Prostate gland (tissue), 2 donors: Measurements from ENCODE around the gene GIN1. TPM values are rescaled to one million over a fixed set of nuclear protein-coding genes. Genes with fewer than 3 reads are reported as not detected.

Experiments
- DNase-seq: peaks from one replicate; pipeline ENCODE4 v3.0.0-alpha.2; 2019; ENCODE audit warnings: low spot score
- H3K27ac ChIP-seq, 2 donors: fragments of 200-600 bp; sonication (generic); 2 replicates each; pipeline ENCODE4 v1.5.1; 2017 to 2019
- H3K27me3 ChIP-seq: fragments of 200-600 bp; sonication (generic); replicated peaks from 2 replicates; pipeline ENCODE4 v1.5.1; 2019; ENCODE audit not compliant: insufficient read depth
- H3K36me3 ChIP-seq, 2 donors: fragments of 200-600 bp; sonication (generic); 1 replicate in 1 of 2; 2 replicates in 1 of 2; pipeline versions ENCODE4 v1.5.1 to v1.8.1; 2017 to 2019
- H3K4me1 ChIP-seq: fragments of 200-600 bp; sonication (generic); replicated peaks from 2 replicates; pipeline ENCODE4 v1.5.1; 2019
- H3K4me3 ChIP-seq, 2 donors: fragments of 200-600 bp; sonication (generic); 2 replicates each; pipeline ENCODE4 v1.5.1; 2017 to 2019
- H3K9me3 ChIP-seq: fragments of 200-600 bp; sonication (generic); 2 replicates; pipeline ENCODE4 v1.5.1; 2017
- POLR2A ChIP-seq: fragments of 450-650 bp; IDR thresholded peaks from one replicate; pipeline ENCODE4 v1.6.1; 2016; ENCODE audit warnings: antibody characterized with exemption, mild to moderate bottlenecking
- POLR2AphosphoS5 ChIP-seq: sonication (generic); formaldehyde crosslinking; IDR thresholded peaks from one replicate; pipeline ENCODE4 v1.6.1; 2017; ENCODE audit warnings: antibody characterized with exemption
- WGBS: methylation state at CpG from one replicate; pipeline ENCODE4 v1.1.5; 2018; 5-methylcytosine and 5-hydroxymethylcytosine counted together
- intact Hi-C: fragments of 100-400 bp; cut with DNase I; formaldehyde crosslinking; loops from one replicate; pipeline ENCODE4 v1.14.2; 2022
- total RNA-seq, 2 donors: library from RNA; depleted of rRNA; stranded (reverse); fragments of >200 nt; gene quantifications; one replicate each; pipeline ENCODE4 v1.1.0, GENCODE V29; 2016
- TF ChIP-seq, protein P1 (sequence below), 4 experiments: fragments of 200-600 bp in 2 of 4; fragments of 450-650 bp in 2 of 4; sonication (generic) in 2 of 4; IDR thresholded peaks; 1 replicate in 3 of 4; 2 replicates in 1 of 4; pipeline ENCODE4 v1.5.1; 2016 to 2019; ENCODE audit warnings: antibody characterized with exemption in 4 of 4, mild to moderate bottlenecking in 2 of 4, moderate library complexity in 2 of 4

Gene GIN1
- total RNA-seq, 2 donors from 2014 or later: 7.2 to 8.0 TPM

DNA sequence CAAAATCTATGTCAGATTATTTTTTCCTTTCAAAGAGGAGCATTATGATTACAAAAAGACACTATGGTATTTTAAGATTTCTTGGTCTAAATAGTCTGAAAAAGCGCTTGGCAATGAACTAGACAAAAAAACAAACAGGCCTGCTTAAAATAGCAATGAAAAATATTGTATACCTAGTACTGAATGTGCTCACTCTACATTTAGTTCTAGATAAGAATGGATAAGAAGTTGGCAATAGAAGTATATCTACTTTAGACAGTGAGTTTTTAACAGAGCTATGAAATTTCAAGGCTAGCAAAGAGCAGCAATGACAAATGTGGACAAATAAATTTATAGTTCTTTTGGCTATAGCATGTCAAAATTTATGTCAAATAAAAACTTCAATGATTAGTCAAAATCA lies 26.2 kb downstream of the GIN1 start:
- Histone ChIP-seq H3K9me3 (no peaks in the 10 kb centered on the region), H3K4me3 (no peak overlapping the region), H3K4me1 (no peaks in the 10 kb centered on the region), H3K27ac (no peak overlapping the region), H3K27me3 (no peaks in the 10 kb centered on the region), H3K36me3 (no peaks in the 10 kb centered on the region)
- intact Hi-C loops: no loop called here
- TF ChIP-seq POLR2A (no peak), POLR2AphosphoS5 (no peak)
- TF ChIP-seq, protein P1, sequence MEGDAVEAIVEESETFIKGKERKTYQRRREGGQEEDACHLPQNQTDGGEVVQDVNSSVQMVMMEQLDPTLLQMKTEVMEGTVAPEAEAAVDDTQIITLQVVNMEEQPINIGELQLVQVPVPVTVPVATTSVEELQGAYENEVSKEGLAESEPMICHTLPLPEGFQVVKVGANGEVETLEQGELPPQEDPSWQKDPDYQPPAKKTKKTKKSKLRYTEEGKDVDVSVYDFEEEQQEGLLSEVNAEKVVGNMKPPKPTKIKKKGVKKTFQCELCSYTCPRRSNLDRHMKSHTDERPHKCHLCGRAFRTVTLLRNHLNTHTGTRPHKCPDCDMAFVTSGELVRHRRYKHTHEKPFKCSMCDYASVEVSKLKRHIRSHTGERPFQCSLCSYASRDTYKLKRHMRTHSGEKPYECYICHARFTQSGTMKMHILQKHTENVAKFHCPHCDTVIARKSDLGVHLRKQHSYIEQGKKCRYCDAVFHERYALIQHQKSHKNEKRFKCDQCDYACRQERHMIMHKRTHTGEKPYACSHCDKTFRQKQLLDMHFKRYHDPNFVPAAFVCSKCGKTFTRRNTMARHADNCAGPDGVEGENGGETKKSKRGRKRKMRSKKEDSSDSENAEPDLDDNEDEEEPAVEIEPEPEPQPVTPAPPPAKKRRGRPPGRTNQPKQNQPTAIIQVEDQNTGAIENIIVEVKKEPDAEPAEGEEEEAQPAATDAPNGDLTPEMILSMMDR (IDR thresholded peaks at IDR 0.05): no peak
- DNase-seq: no peak
- WGBS: 68% methylated on average over 1 of the region's 1 CpG

DNA sequence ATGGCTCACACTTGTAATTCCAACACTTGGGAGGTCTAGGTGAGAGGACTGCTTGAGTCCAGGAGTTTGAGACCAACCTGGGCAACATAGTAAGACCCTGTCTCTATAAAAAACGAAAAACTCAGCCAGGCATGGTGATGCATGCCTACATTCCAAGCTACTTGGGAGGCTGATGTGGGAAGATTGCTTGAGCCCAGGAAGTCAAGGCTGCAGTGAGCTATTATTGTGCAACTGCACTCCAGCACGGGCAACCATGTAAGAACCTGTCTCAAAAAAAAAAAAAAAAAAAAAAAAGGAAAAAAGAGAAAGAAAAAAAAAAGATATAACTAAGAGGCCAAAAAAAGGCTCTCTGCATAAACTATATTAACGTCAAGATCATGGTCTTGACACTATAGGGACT lies 27.3 kb downstream of the GIN1 start:
- H3K36me3 ChIP-seq: no peaks in the 10 kb centered on the region
- no peaks in the 10 kb centered on the region for H3K27me3 ChIP-seq
- no peak overlapping the region for H3K27ac ChIP-seq
- H3K9me3 ChIP-seq: no peaks in the 10 kb centered on the region
- no peak for DNase-seq
- WGBS: 100% methylated on average over 3 of the region's 3 CpGs
- intact Hi-C loops: no loop called here
- H3K4me3 ChIP-seq: no peak overlapping the region
- TF ChIP-seq, protein P1 (IDR thresholded peaks at IDR 0.05): no peak
- no peak for TF ChIP-seq POLR2A
- no peak for TF ChIP-seq POLR2AphosphoS5
- H3K4me1 ChIP-seq: no peaks in the 10 kb centered on the region

DNA sequence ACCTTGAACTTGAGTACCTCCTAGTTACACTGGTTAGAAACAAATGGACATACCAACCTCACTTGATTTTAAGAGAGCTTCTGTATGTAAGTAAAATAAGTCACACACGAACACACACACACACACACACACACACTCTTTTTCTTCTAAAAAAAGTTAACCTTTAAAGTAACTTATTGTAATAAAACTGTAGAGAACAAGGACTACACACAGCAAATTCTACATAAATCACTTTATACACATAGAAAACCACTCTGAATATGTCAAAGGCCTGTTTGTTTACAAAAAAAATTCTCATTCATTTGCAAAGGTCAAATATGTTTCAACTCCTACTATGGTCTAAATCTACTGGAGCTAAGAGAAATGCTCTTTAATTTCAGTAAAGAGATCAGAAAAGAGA lies 29.1 kb downstream of the GIN1 start:
- intact Hi-C loops: no loop called here
- no peak overlapping the region for H3K27ac ChIP-seq
- no peak for DNase-seq
- peaks cover 0 to 4% of the 10 kb centered on the region in 2 donors for H3K36me3 ChIP-seq
- H3K9me3 ChIP-seq: no peaks in the 10 kb centered on the region
- no peaks in the 10 kb centered on the region for H3K27me3 ChIP-seq
- 83% methylated on average over 1 of the region's 1 CpG for WGBS
- H3K4me3 ChIP-seq: no peak overlapping the region
- no peak for TF ChIP-seq POLR2A
- TF ChIP-seq, protein P1 (IDR thresholded peaks at IDR 0.05): no peak
- TF ChIP-seq POLR2AphosphoS5: no peak
- no peaks in the 10 kb centered on the region for H3K4me1 ChIP-seq

DNA sequence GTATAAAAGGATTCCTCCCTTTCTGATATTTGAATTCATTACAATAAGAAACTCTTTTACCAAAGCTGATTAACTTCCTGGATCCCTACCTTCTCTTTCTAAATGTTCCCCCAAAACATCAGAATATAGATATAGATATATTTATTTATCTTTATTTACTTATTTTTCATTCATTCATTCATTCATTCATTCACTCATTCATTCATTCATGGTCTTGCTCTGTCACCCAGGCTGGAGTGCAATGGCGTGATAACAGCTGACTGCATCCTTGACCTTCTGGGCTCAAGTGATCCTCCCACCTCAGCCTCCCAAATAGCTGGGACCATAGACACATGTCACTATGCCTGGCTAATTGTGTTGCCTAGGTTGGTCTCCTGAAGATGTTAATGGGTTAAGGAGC lies 30.7 kb downstream of the GIN1 start:
- Histone ChIP-seq H3K9me3 (no peaks in the 10 kb centered on the region), H3K4me1 (no peaks in the 10 kb centered on the region), H3K27ac (no peak overlapping the region), H3K4me3 (no peak overlapping the region), H3K36me3 (peaks cover 0 to 4% of the 10 kb centered on the region in 2 donors), H3K27me3 (no peaks in the 10 kb centered on the region)
- TF ChIP-seq, protein P1 (IDR thresholded peaks at IDR 0.05): no peak
- TF ChIP-seq POLR2AphosphoS5: no peak
- TF ChIP-seq POLR2A: no peak
- intact Hi-C loops: no loop called here
- DNase-seq: no peak
- 94% methylated on average over 1 of the region's 1 CpG for WGBS

DNA sequence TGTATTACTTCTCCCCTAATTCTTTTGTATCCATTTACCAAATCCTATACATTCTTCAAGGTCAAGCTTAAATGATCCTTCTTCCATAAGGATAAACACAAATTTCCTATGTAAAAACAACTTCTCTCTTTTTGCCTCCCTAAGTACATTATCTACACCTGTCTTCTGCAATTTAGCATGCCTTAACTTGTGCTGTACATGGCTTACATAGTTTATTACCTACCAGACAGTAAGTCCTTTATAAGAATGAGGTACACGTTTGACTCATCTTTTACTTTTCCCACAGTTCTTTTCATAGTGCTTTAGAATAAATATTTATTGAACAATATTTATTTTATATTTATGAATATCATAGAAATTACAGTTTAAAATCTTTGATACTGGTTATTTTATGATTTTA lies 33.4 kb downstream of the GIN1 start:
- H3K4me1 ChIP-seq: no peaks in the 10 kb centered on the region
- TF ChIP-seq POLR2AphosphoS5 (no peak), POLR2A (no peak)
- TF ChIP-seq, protein P1 (IDR thresholded peaks at IDR 0.05): no peak
- H3K27ac ChIP-seq: no peak overlapping the region
- H3K27me3 ChIP-seq: no peaks in the 10 kb centered on the region
- intact Hi-C loops: no loop called here
- WGBS: 52% methylated on average over 1 of the region's 1 CpG
- H3K36me3 ChIP-seq: peaks cover 0 to 4% of the 10 kb centered on the region in 2 donors
- no peak for DNase-seq
- no peak overlapping the region for H3K4me3 ChIP-seq
- no peaks in the 10 kb centered on the region for H3K9me3 ChIP-seq
